ENCODE measurements around the gene KNDC1. TPM values are rescaled to one million over a fixed set of nuclear protein-coding genes. Genes with fewer than 3 reads are reported as not detected.

KNDC1 gene
- total RNA-seq, 3 donors from 2014 or later = 0.98 to 2.3 TPM; not detected in 1

GRCh38 chr10:133129859-133130495, 30.0 kb upstream of the KNDC1 start:
- Histone ChIP-seq H3K27me3 (peaks cover 0 to 65% of the 10 kb centered on the region in 2 donors), H3K9me3 (no peaks in the 10 kb centered on the region), H3K36me3 (no peaks in the 10 kb centered on the region), H3K27ac (no peak overlapping the region), H3K4me1 (no peaks in the 10 kb centered on the region), H3K4me3 (no peak overlapping the region)
- DNase-seq (ENCODE audit: low spot score in 2 of 2) = peak in 1 of 2 donors; percentile 34
- TF ChIP-seq POLR2AphosphoS5 (IDR thresholded peaks at IDR 0.05) (no peak), CTCF (IDR thresholded peaks at IDR 0.05) (no peak), POLR2A (IDR thresholded peaks at IDR 0.05) (no peak)
- intact Hi-C loops (cut with DNase I; ENCODE audit: low total_unique reads) = loop anchor here (5.0 kb wide), 1 partner anchor 428 kb away; no protein-coding TSS in a partner anchor

- Histone ChIP-seq H3K4me3 (no peak overlapping the region), H3K27me3 (peaks cover 0 to 60% of the 10 kb centered on the region in 2 donors), H3K27ac (no peak overlapping the region), H3K9me3 (no peaks in the 10 kb centered on the region), H3K4me1 (no peaks in the 10 kb centered on the region), H3K36me3 (no peaks in the 10 kb centered on the region)
- intact Hi-C loops (cut with DNase I; ENCODE audit: low total_unique reads) = no loop called here
- no peak for TF ChIP-seq POLR2AphosphoS5 (IDR thresholded peaks at IDR 0.05)
- no peak for TF ChIP-seq POLR2A (IDR thresholded peaks at IDR 0.05)
- no peak for TF ChIP-seq CTCF (IDR thresholded peaks at IDR 0.05)
- DNase-seq (ENCODE audit: low spot score in 2 of 2) = no peak
Observed at GRCh38 chr10:133130602-133131001, 29.4 kb upstream of the KNDC1 start.

GRCh38 chr10:133131053-133131452, 29.0 kb upstream of the KNDC1 start:
- no peak overlapping the region for H3K27ac ChIP-seq
- peaks cover 0 to 56% of the 10 kb centered on the region in 2 donors for H3K27me3 ChIP-seq
- no peaks in the 10 kb centered on the region for H3K4me1 ChIP-seq
- H3K9me3 ChIP-seq = no peaks in the 10 kb centered on the region
- TF ChIP-seq CTCF (IDR thresholded peaks at IDR 0.05) (no peak), POLR2A (IDR thresholded peaks at IDR 0.05) (no peak), POLR2AphosphoS5 (IDR thresholded peaks at IDR 0.05) (no peak)
- intact Hi-C loops (cut with DNase I; ENCODE audit: low total_unique reads) = no loop called here
- peak in 1 of 2 donors; percentile 22 for DNase-seq (ENCODE audit: low spot score in 2 of 2)
- H3K36me3 ChIP-seq = no peaks in the 10 kb centered on the region
- H3K4me3 ChIP-seq = no peak overlapping the region

GRCh38 chr10:133131734-133132472, 28.1 kb upstream of the KNDC1 start:
- no peak overlapping the region for H3K4me3 ChIP-seq
- H3K9me3 ChIP-seq = no peaks in the 10 kb centered on the region
- no peaks in the 10 kb centered on the region for H3K36me3 ChIP-seq
- intact Hi-C loops (cut with DNase I; ENCODE audit: low total_unique reads) = no loop called here
- no peaks in the 10 kb centered on the region for H3K4me1 ChIP-seq
- H3K27me3 ChIP-seq = peaks cover 0 to 47% of the 10 kb centered on the region in 2 donors
- peak in 1 of 2 donors; percentile 42 for DNase-seq (ENCODE audit: low spot score in 2 of 2)
- TF ChIP-seq POLR2A (IDR thresholded peaks at IDR 0.05) (no peak), POLR2AphosphoS5 (IDR thresholded peaks at IDR 0.05) (no peak), CTCF (IDR thresholded peaks at IDR 0.05) (no peak)
- H3K27ac ChIP-seq = no peak overlapping the region
